ENCODE measurements around the gene SHC4. TPM values are rescaled to one million over a fixed set of nuclear protein-coding genes. Genes with fewer than 3 reads are reported as not detected.

Gene SHC4
- total and polyA plus RNA-seq, 2 of the 8 experiments (the other 6 are each of a cell fraction or from before 2014, with no cell fraction given): 0.15 to 0.30 TPM

- Histone ChIP-seq H3K4me2 (ENCODE audit: insufficient read depth in 1 of 2, low read depth in 2 of 2, low read length in 2 of 2) (no peak overlapping the region), H3K36me3 (ENCODE audit: control insufficient read depth in 2 of 4, insufficient read depth in 4 of 4, low read length in 3 of 4) (peaks cover 18 to 56% (median 34%) of the 10 kb centered on the region in 4 experiments), H3K18ac (ENCODE audit: extremely low read depth, low read length) (no peak overlapping the region), H2BK12ac (ENCODE audit: low read depth, low read length) (no peak overlapping the region), H2BK120ac (replicated peaks; ENCODE audit: low read depth, low read length) (no peak overlapping the region), H2AFZ (ENCODE audit: low read length) (no peak overlapping the region), H3K79me2 (ENCODE audit: control insufficient read depth in 1 of 2, insufficient read depth in 2 of 2, low read length in 2 of 2) (no peaks in the 10 kb centered on the region), H2AK5ac (ENCODE audit: low read depth, low read length) (no peak overlapping the region), H3K9me3 (ENCODE audit: insufficient read depth in 2 of 2, low read depth in 1 of 2, low read length in 1 of 2) (no peaks in the 10 kb centered on the region), H4K8ac (ENCODE audit: extremely low read depth, insufficient read depth, low read length) (no peak overlapping the region), H3K14ac (ENCODE audit: insufficient read length) (no peak overlapping the region), H2BK20ac (ENCODE audit: low read length) (no peak overlapping the region), H3K23ac (ENCODE audit: insufficient read length) (no peak overlapping the region), H3K79me1 (ENCODE audit: low read depth, low read length) (no peaks in the 10 kb centered on the region), H2BK15ac (ENCODE audit: low read length) (no peak overlapping the region), H3K9ac (replicated peaks in 1 of 4; ENCODE audit: extremely low read depth in 1 of 4, low read depth in 3 of 4, low read length in 3 of 4) (no peak overlapping the region), H3K27me3 (replicated peaks in 1 of 4; ENCODE audit: control insufficient read depth in 3 of 4, extremely low read depth in 1 of 4, insufficient read depth in 3 of 4, low read length in 3 of 4) (no peaks in the 10 kb centered on the region), H4K20me1 (replicated peaks in 1 of 2; ENCODE audit: control insufficient read depth in 1 of 2, insufficient read depth in 2 of 2, low read length in 2 of 2) (no peaks in the 10 kb centered on the region), H3K23me2 (ENCODE audit: low read depth, low read length) (no peaks in the 10 kb centered on the region), H3K4ac (replicated peaks; ENCODE audit: insufficient read length, low read depth, low read length) (no peak overlapping the region), H3K27ac (ENCODE audit: low read depth, low read length) (no peak overlapping the region), H4K5ac (ENCODE audit: insufficient read length, low read depth, low read length) (no peak overlapping the region), H4K91ac (replicated peaks; ENCODE audit: insufficient read length, low read length) (no peak overlapping the region), H3K56ac (replicated peaks; ENCODE audit: insufficient read length, low read depth, low read length) (no peak overlapping the region), H3K4me3 (ENCODE audit: extremely low read depth in 1 of 4, insufficient read depth in 2 of 4, low read depth in 3 of 4, low read length in 4 of 4) (no peak overlapping the region), H2BK5ac (ENCODE audit: low read depth, low read length) (no peak overlapping the region), H3K4me1 (replicated peaks in 1 of 4; ENCODE audit: control insufficient read depth in 3 of 4, insufficient read depth in 4 of 4, low read length in 3 of 4) (no peaks in the 10 kb centered on the region)
- 83% methylated on average over 2 of the region's 2 CpGs; no CpG with 5 or more reads in 1 of the 2 experiments for WGBS, 2 experiments (ENCODE audit: extremely low coverage in 1 of 2, insufficient coverage in 1 of 2, insufficient read length in 1 of 2, insufficient replicate concordance in 2 of 2, low coverage in 1 of 2, low lambda C conversion rate in 2 of 2, missing lambda C conversion rate in 1 of 2)
- no peak for FAIRE-seq
- DNase-seq (ENCODE audit: low read depth in 1 of 2, low spot score in 2 of 2): no peak
- ChIA-PET CTCF (ENCODE audit: partially characterized antibody) (no interaction called here), POLR2A (ENCODE audit: partially characterized antibody) (no interaction called here)
- no peak for TF ChIP-seq CHD7 (IDR thresholded peaks at IDR 0.05; ENCODE audit: insufficient replicate concordance, low read length)
Observed at GRCh38 chr15:48996276-48996675, 32.6 kb upstream of the SHC4 start.
